ENCODE data around the gene GRAMD2B.

Gene GRAMD2B

DNA sequence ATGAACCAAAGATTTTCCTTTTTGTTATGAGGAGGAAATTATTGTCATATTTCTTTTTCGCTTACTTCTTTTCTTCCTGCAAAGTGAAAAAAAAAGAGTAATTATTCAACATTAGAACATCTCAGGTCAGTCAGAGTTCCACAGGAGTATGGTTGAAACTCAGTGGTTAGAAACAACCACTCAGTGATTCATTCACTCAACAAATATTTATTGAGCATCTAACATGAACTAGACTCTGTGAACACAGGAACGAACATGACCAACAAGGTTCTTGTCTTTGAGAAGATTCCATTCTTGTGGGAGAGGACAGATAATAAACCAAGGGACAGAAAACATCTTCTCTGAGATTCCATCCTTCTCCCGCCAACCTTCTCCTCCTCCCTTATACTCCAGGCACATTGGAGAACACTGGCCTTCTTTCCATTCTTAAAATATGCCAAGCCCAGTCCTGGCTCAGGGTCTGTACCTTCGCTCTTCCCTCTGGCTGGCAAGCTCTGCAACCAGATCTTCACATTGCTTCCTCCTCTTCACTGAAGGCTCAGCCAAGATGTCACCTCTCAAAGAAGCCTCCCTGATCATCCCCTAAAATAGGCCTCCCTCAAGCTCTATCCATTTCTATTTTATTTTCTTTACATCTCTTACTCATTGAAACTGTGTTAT is 6.8 kb upstream of the GRAMD2B start:
- Histone ChIP-seq H3F3A (ENCODE audit: low read depth) (no peaks in the 10 kb centered on the region), H3K27me3 (ENCODE audit: insufficient read depth, low read length, poor library complexity, severe bottlenecking) (no peaks in the 10 kb centered on the region), H3K4me1 (ENCODE audit: insufficient read depth, low read length, poor library complexity, severe bottlenecking) (no peaks in the 10 kb centered on the region), H3K4me3 (ENCODE audit: low read length, poor library complexity, severe bottlenecking) (no peak overlapping the region), H3K79me2 (ENCODE audit: insufficient read depth, low read length) (no peaks in the 10 kb centered on the region), H4K20me1 (ENCODE audit: insufficient read depth, low read length, poor library complexity, severe bottlenecking) (no peaks in the 10 kb centered on the region), H3K9me2 (replicated peaks; ENCODE audit: low read depth, low read length) (no peaks in the 10 kb centered on the region), H3K4me2 (ENCODE audit: low read depth, low read length, poor library complexity, severe bottlenecking) (no peak overlapping the region), H3K9me3 (ENCODE audit: insufficient read depth, low read depth, low read length) (no peaks in the 10 kb centered on the region), H2AFZ (ENCODE audit: low read length) (no peak overlapping the region), H3K9ac (ENCODE audit: low read depth, low read length, poor library complexity, severe bottlenecking) (no peak overlapping the region), H3K36me3 (ENCODE audit: insufficient read depth, low read length) (no peaks in the 10 kb centered on the region)
- no peak for TF ChIP-seq EZH2phosphoT487 (IDR thresholded peaks at IDR 0.05; ENCODE audit: borderline replicate concordance)
- TF ChIP-seq, protein P1, sequence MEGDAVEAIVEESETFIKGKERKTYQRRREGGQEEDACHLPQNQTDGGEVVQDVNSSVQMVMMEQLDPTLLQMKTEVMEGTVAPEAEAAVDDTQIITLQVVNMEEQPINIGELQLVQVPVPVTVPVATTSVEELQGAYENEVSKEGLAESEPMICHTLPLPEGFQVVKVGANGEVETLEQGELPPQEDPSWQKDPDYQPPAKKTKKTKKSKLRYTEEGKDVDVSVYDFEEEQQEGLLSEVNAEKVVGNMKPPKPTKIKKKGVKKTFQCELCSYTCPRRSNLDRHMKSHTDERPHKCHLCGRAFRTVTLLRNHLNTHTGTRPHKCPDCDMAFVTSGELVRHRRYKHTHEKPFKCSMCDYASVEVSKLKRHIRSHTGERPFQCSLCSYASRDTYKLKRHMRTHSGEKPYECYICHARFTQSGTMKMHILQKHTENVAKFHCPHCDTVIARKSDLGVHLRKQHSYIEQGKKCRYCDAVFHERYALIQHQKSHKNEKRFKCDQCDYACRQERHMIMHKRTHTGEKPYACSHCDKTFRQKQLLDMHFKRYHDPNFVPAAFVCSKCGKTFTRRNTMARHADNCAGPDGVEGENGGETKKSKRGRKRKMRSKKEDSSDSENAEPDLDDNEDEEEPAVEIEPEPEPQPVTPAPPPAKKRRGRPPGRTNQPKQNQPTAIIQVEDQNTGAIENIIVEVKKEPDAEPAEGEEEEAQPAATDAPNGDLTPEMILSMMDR (conservative IDR thresholded peaks at IDR 0.05; ENCODE audit: low read length): no peak

DNA sequence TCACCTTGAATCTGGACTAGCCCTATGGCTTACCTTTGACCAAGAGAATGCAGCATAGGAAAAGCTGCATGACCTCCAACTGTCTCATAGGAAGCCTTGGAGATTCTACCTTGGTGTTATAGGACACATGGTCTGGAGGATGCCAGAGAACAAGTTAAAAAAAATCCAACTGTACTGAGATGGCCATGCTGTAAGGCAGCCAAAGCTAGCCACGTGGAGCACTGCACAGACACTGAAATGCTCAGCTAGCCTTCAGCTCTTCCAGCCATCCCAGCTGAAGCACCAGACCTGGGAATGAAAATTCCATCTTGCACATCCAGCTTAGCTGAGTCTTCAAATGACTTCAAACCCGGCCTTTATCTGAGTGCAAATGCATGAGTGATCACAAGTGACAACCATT is 6.0 kb upstream of the GRAMD2B start:
- H3K4me3 ChIP-seq (ENCODE audit: low read length, poor library complexity, severe bottlenecking): no peak overlapping the region
- TF ChIP-seq EZH2phosphoT487 (IDR thresholded peaks at IDR 0.05; ENCODE audit: borderline replicate concordance): no peak
- TF ChIP-seq, protein P1 (conservative IDR thresholded peaks at IDR 0.05; ENCODE audit: low read length): no peak
- H3K9ac ChIP-seq (ENCODE audit: low read depth, low read length, poor library complexity, severe bottlenecking): no peak overlapping the region
- H2AFZ ChIP-seq (ENCODE audit: low read length): no peak overlapping the region
- H3K9me2 ChIP-seq (replicated peaks; ENCODE audit: low read depth, low read length): no peaks in the 10 kb centered on the region
- no peak overlapping the region for H3K4me2 ChIP-seq (ENCODE audit: low read depth, low read length, poor library complexity, severe bottlenecking)
- H3K27me3 ChIP-seq (ENCODE audit: insufficient read depth, low read length, poor library complexity, severe bottlenecking): no peaks in the 10 kb centered on the region
- H3F3A ChIP-seq (ENCODE audit: low read depth): no peaks in the 10 kb centered on the region
- no peaks in the 10 kb centered on the region for H3K79me2 ChIP-seq (ENCODE audit: insufficient read depth, low read length)
- no peaks in the 10 kb centered on the region for H3K4me1 ChIP-seq (ENCODE audit: insufficient read depth, low read length, poor library complexity, severe bottlenecking)
- H3K9me3 ChIP-seq (ENCODE audit: insufficient read depth, low read depth, low read length): no peaks in the 10 kb centered on the region
- no peaks in the 10 kb centered on the region for H4K20me1 ChIP-seq (ENCODE audit: insufficient read depth, low read length, poor library complexity, severe bottlenecking)
- no peaks in the 10 kb centered on the region for H3K36me3 ChIP-seq (ENCODE audit: insufficient read depth, low read length)

- no peaks in the 10 kb centered on the region for H3K27me3 ChIP-seq (ENCODE audit: insufficient read depth, low read length, poor library complexity, severe bottlenecking)
- no peak overlapping the region for H3K4me2 ChIP-seq (ENCODE audit: low read depth, low read length, poor library complexity, severe bottlenecking)
- H3K9me2 ChIP-seq (replicated peaks; ENCODE audit: low read depth, low read length): no peaks in the 10 kb centered on the region
- H3K4me1 ChIP-seq (ENCODE audit: insufficient read depth, low read length, poor library complexity, severe bottlenecking): no peaks in the 10 kb centered on the region
- no peaks in the 10 kb centered on the region for H3K9me3 ChIP-seq (ENCODE audit: insufficient read depth, low read depth, low read length)
- H3K4me3 ChIP-seq (ENCODE audit: low read length, poor library complexity, severe bottlenecking): no peak overlapping the region
- no peaks in the 10 kb centered on the region for H4K20me1 ChIP-seq (ENCODE audit: insufficient read depth, low read length, poor library complexity, severe bottlenecking)
- H3K79me2 ChIP-seq (ENCODE audit: insufficient read depth, low read length): no peaks in the 10 kb centered on the region
- no peaks in the 10 kb centered on the region for H3F3A ChIP-seq (ENCODE audit: low read depth)
- no peak overlapping the region for H2AFZ ChIP-seq (ENCODE audit: low read length)
- TF ChIP-seq, protein P1 (conservative IDR thresholded peaks at IDR 0.05; ENCODE audit: low read length): no peak
- TF ChIP-seq EZH2phosphoT487 (IDR thresholded peaks at IDR 0.05; ENCODE audit: borderline replicate concordance): no peak
- no peaks in the 10 kb centered on the region for H3K36me3 ChIP-seq (ENCODE audit: insufficient read depth, low read length)
- no peak overlapping the region for H3K9ac ChIP-seq (ENCODE audit: low read depth, low read length, poor library complexity, severe bottlenecking)
Measured at GRCh38 chr5:126419102-126419501, 4.1 kb upstream of the GRAMD2B start.

Measured in Loucy (cell line).